GM23248 (cell line): ENCODE results near the gene CCDC150. TPM values are rescaled to one million over a fixed set of nuclear protein-coding genes. Genes with fewer than 3 reads are reported as not detected.
"Not testable (repeated sequence)": the region's sequence is repeated elsewhere in the genome, so short reads cannot be mapped to it uniquely, and the experiment has no call there.

Experiments used
- DNase-seq: peaks from one replicate; pipeline ENCODE4 v3.0.0-alpha.2; 2015
- H2AFZ ChIP-seq: fragments of 200-600 bp; sonication (generic); 2 replicates; pipeline ENCODE4 v1.6.1; 2016; ENCODE audit warnings: antibody characterized with exemption
- H3F3A ChIP-seq: fragments of 200-600 bp; sonication (generic); 2 replicates; pipeline ENCODE4 v1.6.1; 2016; ENCODE audit warnings: mild to moderate bottlenecking, antibody characterized with exemption, mixed run types; ENCODE audit not compliant: insufficient read depth
- H3K27ac ChIP-seq: fragments of 200-600 bp; sonication (generic); 2 replicates; pipeline ENCODE4 v1.5.1; 2016; ENCODE audit warnings: mild to moderate bottlenecking
- H3K27me3 ChIP-seq: fragments of 200-600 bp; sonication (generic); replicated peaks from 2 replicates; pipeline ENCODE4 v1.6.1; 2016; ENCODE audit warnings: mild to moderate bottlenecking; ENCODE audit not compliant: insufficient read depth
- H3K36me3 ChIP-seq: fragments of 200-600 bp; sonication (generic); 2 replicates; pipeline ENCODE4 v1.6.1; 2016; ENCODE audit warnings: low read depth, mild to moderate bottlenecking
- H3K4me1 ChIP-seq: fragments of 200-600 bp; sonication (generic); 2 replicates; pipeline ENCODE4 v1.6.1; 2016; ENCODE audit warnings: mild to moderate bottlenecking; ENCODE audit not compliant: insufficient read depth
- H3K4me2 ChIP-seq: fragments of 200-600 bp; sonication (generic); one replicate; pipeline ENCODE4 v1.6.1; 2016; ENCODE audit warnings: mild to moderate bottlenecking; ENCODE audit not compliant: unreplicated experiment
- H3K4me3 ChIP-seq: fragments of 200-600 bp; sonication (generic); 2 replicates; pipeline ENCODE4 v1.5.1; 2016; ENCODE audit warnings: mild to moderate bottlenecking
- H3K79me2 ChIP-seq: fragments of 200-600 bp; sonication (generic); 2 replicates; pipeline ENCODE4 v1.6.1; 2016; ENCODE audit warnings: mild to moderate bottlenecking; ENCODE audit not compliant: insufficient read depth
- H3K9ac ChIP-seq: fragments of 200-600 bp; sonication (generic); 2 replicates; pipeline ENCODE4 v1.6.1; 2016; ENCODE audit warnings: mild to moderate bottlenecking
- H3K9me2 ChIP-seq: fragments of 200-600 bp; sonication (generic); 2 replicates; pipeline ENCODE4 v1.6.1; 2016; ENCODE audit warnings: mixed run types, mild to moderate bottlenecking, moderate library complexity; ENCODE audit not compliant: insufficient read depth
- H3K9me3 ChIP-seq: fragments of 200-600 bp; sonication (generic); one replicate; pipeline ENCODE4 v1.6.1; 2017; ENCODE audit warnings: low read depth
- H4K20me1 ChIP-seq: fragments of 200-600 bp; sonication (generic); 2 replicates; pipeline ENCODE4 v1.6.0; 2016; ENCODE audit not compliant: insufficient read depth
- EZH2 ChIP-seq: fragments of 200-600 bp; sonication (generic); IDR thresholded peaks from 2 replicates; pipeline ENCODE4 v1.6.1; 2018; ENCODE audit warnings: antibody characterized with exemption, mild to moderate bottlenecking; ENCODE audit not compliant: insufficient read depth, poor library complexity, severe bottlenecking
- EZH2phosphoT487 ChIP-seq: fragments of 200-600 bp; sonication (generic); IDR thresholded peaks from 2 replicates; pipeline ENCODE4 v1.6.1; 2018; ENCODE audit warnings: antibody characterized with exemption, moderate library complexity, mild to moderate bottlenecking, low read depth; ENCODE audit not compliant: insufficient read depth
- WGBS, 2 experiments: methylation state at CpG; one replicate each; pipeline ENCODE4 v1.1.6; 2015 to 2017; ENCODE audit warnings: low lambda C conversion rate in 2 of 2, low coverage in 1 of 2; ENCODE audit errors: missing lambda C conversion rate in 2 of 2; 5-methylcytosine and 5-hydroxymethylcytosine counted together
- in situ Hi-C: fragments of 300-500 bp; cut with MboI; formaldehyde crosslinking; loops from 2 replicates; pipeline ENCODE4 v1.15.0; 2020
- polyA plus RNA-seq: library from polyadenylated mRNA; unstranded; fragments of >200 nt; fragmentation: Nextera tagmentation; extraction: Ambion mirVana; gene quantifications from 2 replicates; pipeline ENCODE4 v1.2.1, GENCODE V29; 2016
- total RNA-seq: library from RNA; depleted of rRNA; stranded (reverse); fragments of >200 nt; shearing (Covaris generic); gene quantifications from 2 replicates; pipeline ENCODE4 v1.2.3, GENCODE V29; 2014

CCDC150 gene
- total and polyA plus RNA-seq, 2 experiments from 2014 or later: 0.65 to 2.1 TPM

GRCh38 chr2:196696423-196697079 is 57.0 kb downstream of the CCDC150 start:
- Histone ChIP-seq H4K20me1 (no peaks in the 10 kb centered on the region), H2AFZ (peak overlapping the region; percentile 26), H3K9me3 (no peaks in the 10 kb centered on the region), H3K27ac (peak overlapping the region; percentile 64), H3K9me2 (no peaks in the 10 kb centered on the region), H3F3A (peaks cover 4% of the 10 kb centered on the region; the same call in 1 of the 2 replicates), H3K79me2 (no peaks in the 10 kb centered on the region), H3K9ac (no peak overlapping the region), H3K36me3 (no peaks in the 10 kb centered on the region), H3K4me2 (peak overlapping the region; percentile 6), H3K27me3 (no peaks in the 10 kb centered on the region), H3K4me3 (no peak overlapping the region), H3K4me1 (peaks cover 5% of the 10 kb centered on the region; the same call in 1 of the 2 replicates)
- DNase-seq: peak; percentile 91
- TF ChIP-seq EZH2phosphoT487 (no peak), EZH2 (no peak)
- WGBS, 2 experiments: 3 to 6% methylated on average over 3 of the region's 3 CpGs
- in situ Hi-C loops: no loop called here

GRCh38 chr2:196697825-196698224 is 58.3 kb downstream of the CCDC150 start:
- H2AFZ ChIP-seq: peak overlapping the region; percentile 50
- H3K27ac ChIP-seq: no peak overlapping the region
- no peaks in the 10 kb centered on the region for H3K79me2 ChIP-seq
- H3K9me3 ChIP-seq: no peaks in the 10 kb centered on the region
- no peaks in the 10 kb centered on the region for H3K36me3 ChIP-seq
- DNase-seq: no peak
- H3K4me1 ChIP-seq: peaks cover 5% of the 10 kb centered on the region; the same call in 1 of the 2 replicates
- TF ChIP-seq EZH2 (no peak), EZH2phosphoT487 (no peak)
- no peak overlapping the region for H3K4me3 ChIP-seq
- no peaks in the 10 kb centered on the region for H3K9me2 ChIP-seq
- no peaks in the 10 kb centered on the region for H4K20me1 ChIP-seq
- H3F3A ChIP-seq: peaks cover 4% of the 10 kb centered on the region; the same call in 1 of the 2 replicates
- H3K9ac ChIP-seq: no peak overlapping the region
- H3K27me3 ChIP-seq: no peaks in the 10 kb centered on the region
- no peak overlapping the region for H3K4me2 ChIP-seq
- in situ Hi-C loops: no loop called here

- TF ChIP-seq EZH2phosphoT487: no peak
- TF ChIP-seq EZH2: no peak
- Histone ChIP-seq H3K4me2 (no peak overlapping the region), H3K9ac (no peak overlapping the region), H3K4me1 (peaks cover 10% of the 10 kb centered on the region; the same call in 1 of the 2 replicates), H3K79me2 (no peaks in the 10 kb centered on the region), H3K27ac (no peak overlapping the region), H3K9me2 (no peaks in the 10 kb centered on the region), H3F3A (0 out of 2 replicates have a peak, but pooled peaks cover 6% of the 10 kb centered on the region), H4K20me1 (no peaks in the 10 kb centered on the region), H3K36me3 (no peaks in the 10 kb centered on the region), H3K9me3 (no peaks in the 10 kb centered on the region), H2AFZ (no peak overlapping the region), H3K27me3 (no peaks in the 10 kb centered on the region), H3K4me3 (no peak overlapping the region)
- WGBS, 2 experiments: 98% methylated on average over 2 of the region's 2 CpGs
- DNase-seq: no peak
- in situ Hi-C loops: no loop called here
These were observed 63.1 kb downstream of the CCDC150 start for GRCh38 chr2:196702641-196703040.

- in situ Hi-C loops: no loop called here
These were observed 64.2 kb downstream of the CCDC150 start for GRCh38 chr2:196703695-196704094.

GRCh38 chr2:196710056-196710455 is 70.5 kb downstream of the CCDC150 start:
- H3K4me1 ChIP-seq, H3K9me3 ChIP-seq, H3F3A ChIP-seq, H3K4me2 ChIP-seq, H3K36me3 ChIP-seq, H2AFZ ChIP-seq, DNase-seq, H3K9me2 ChIP-seq, H4K20me1 ChIP-seq, H3K27me3 ChIP-seq, H3K9ac ChIP-seq, in situ Hi-C loops, H3K79me2 ChIP-seq, H3K4me3 ChIP-seq, H3K27ac ChIP-seq: not testable (repeated sequence)
- 93% methylated on average over 10 of the region's 10 CpGs for WGBS, 2 experiments

More at GRCh38 chr2:196703695-196704094, 64.2 kb downstream of the CCDC150 start:
- Histone ChIP-seq H3K4me2 (no peak overlapping the region), H3K9me2 (no peaks in the 10 kb centered on the region), H3K36me3 (no peaks in the 10 kb centered on the region), H3K9ac (no peak overlapping the region), H3K27ac (no peak overlapping the region), H3K27me3 (no peaks in the 10 kb centered on the region), H4K20me1 (no peaks in the 10 kb centered on the region), H3K9me3 (no peaks in the 10 kb centered on the region), H3K79me2 (no peaks in the 10 kb centered on the region), H3K4me1 (peaks cover 10% of the 10 kb centered on the region; the same call in 1 of the 2 replicates), H2AFZ (no peak overlapping the region), H3K4me3 (no peak overlapping the region), H3F3A (0 out of 2 replicates have a peak, but pooled peaks cover 6% of the 10 kb centered on the region)
- peak; percentile 29 for DNase-seq
- TF ChIP-seq EZH2phosphoT487 (no peak), EZH2 (no peak)
